Measurements from ENCODE around the gene USP47.

The USP47 gene

GRCh38 chr11:11841723-11842420 lies at the start of gene USP47:
TSS of gene USP47 (plus strand) at chr11:11841972. CDS start at chr11:11842186, 214 bp downstream.
- DNase-seq (ENCODE audit: low spot score), result peak; percentile 89

- no peak for DNase-seq (ENCODE audit: low spot score)
These were observed 48.7 kb upstream of the USP47 start for GRCh38 chr11:11793073-11793472.

GRCh38 chr11:11798586-11799438 lies 43.0 kb upstream of the USP47 start:
- peak; percentile 80 for DNase-seq (ENCODE audit: low spot score)

DNA sequence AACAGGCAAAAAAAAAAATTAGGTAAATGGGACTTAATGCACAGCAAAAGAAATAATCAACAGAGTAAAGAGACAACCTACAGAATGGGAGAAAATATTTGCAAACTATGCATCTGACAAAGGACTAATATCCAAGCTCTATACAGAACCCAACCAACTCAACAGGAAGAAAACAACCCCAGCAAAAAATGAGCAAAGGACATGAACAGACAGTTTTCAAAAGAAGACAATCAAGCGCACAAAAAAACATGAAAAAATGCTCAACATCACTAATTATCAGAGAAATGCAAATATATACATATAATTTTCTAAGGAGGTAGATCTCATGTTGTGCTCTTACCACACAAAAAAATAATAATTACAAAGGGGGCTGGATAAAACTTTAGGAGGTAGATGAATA lies 36.5 kb upstream of the USP47 start:
- no peak for DNase-seq (ENCODE audit: low spot score)

DNA sequence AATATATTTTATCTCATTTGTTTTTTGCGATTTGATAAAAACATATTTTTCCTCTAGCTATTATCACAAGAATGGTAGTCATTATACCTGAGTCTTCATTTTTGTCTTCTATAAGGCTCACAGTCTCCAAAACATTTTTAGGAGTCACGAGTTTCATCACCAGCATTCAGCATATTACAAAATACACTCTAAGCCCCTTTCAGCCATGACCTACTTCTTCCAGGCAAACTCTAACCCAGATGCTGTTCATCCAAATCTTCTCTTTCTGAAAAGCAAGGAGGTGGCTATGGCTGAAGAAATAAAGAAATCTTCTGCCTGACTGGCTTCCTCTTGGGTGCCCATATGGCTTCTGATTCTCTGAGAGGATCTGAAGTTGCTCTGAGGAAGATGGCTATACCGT lies 35.7 kb upstream of the USP47 start:
- DNase-seq (ENCODE audit: low spot score), result no peak

DNA sequence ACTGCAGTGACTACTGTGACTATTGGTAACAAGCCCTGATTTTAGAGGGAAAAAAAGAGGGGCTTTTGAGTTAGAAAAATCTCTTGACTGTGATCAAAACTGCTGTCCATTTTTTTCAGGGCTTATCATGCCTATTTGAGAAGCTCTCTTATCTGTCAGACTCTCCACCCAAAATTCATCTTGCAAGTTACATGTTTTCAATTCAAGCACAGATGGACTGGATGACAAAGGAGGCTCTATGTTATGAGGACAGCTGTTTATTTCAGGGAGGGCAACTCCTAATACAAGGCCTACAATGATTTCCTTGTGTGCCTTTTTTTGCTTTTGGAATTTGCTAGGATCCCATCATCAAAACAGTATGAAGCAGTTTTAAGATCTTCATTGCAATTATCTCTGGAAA lies 35.2 kb upstream of the USP47 start:
- no peak for DNase-seq (ENCODE audit: low spot score)

GRCh38 chr11:11807811-11808782 lies 33.7 kb upstream of the USP47 start:
- no peak for DNase-seq (ENCODE audit: low spot score)

DNA sequence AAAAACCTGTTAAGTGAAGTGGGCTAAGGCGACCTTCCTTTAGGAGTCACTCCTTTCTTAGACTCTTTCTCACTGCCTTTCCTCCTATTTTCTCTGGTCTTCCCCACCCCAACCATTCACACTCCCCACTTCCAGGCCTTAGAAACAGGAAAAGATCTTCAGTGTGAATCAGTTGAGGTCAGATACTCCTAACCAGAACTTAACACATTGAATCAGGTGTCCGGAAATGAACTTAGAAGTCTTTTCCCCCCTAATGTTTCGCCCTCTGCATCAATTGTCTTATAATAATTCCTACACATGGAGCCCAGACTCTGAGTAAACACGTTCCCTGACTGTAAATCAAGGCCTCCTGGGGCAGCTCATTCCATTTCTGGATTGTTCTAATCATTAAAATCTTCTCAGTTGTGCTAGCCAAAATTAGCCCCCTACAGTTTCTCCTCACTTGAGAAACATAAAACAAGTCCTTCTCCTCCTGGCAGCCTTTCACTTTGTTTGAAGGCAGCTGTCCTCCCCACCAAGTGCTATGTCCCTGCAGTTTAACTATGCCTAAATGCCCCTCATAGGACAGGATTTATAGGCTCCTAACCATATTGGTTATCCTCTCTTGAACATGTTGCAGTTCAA lies 32.7 kb upstream of the USP47 start:
- DNase-seq (ENCODE audit: low spot score), result no peak

DNA sequence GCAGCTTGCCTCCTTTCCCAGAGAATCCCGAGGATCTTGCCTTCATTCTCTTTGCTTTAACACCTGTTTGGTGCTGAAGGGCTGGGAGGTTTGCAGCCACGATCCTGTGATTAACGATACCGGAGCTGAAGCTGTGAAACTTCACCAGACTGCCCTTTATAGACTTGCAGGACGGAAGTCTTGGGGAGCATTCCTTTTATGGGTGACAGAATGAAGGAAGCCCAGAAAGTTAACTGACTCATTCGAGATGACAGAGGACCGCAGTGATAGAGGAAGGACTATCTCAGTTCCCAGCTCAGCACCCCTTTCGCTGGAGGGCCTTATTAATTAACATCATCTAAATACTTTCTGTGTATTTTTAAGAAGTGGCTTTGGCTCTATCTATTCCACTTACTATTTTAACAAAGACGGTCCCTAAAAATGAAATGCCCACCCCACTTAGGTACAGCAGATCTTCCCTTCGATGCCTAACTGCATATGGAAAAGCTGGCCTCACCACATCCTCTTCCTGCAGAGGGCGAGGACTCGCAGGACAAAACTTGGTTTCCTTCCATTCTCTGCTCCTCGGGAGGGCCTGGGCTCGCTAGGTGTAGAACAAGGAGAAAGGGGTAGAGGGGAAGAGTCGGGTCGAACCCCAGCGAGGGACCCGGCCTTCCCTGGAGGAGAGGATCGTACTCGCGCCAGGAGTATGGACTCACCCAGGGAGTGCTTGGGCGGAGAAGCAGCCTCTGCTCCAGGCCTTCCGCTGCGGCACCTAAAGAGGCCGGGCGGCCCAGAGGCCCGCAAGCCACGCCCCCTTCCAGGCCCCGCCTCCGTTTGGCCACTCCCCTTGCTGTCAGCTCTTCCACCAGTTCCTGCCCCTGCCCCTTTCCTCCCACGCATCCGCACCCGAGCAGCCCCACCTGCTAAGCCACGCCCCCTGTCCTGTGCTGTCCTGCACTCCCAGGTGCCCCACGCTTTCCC lies 30.7 kb upstream of the USP47 start:
- DNase-seq (ENCODE audit: low spot score), result no peak

DNA sequence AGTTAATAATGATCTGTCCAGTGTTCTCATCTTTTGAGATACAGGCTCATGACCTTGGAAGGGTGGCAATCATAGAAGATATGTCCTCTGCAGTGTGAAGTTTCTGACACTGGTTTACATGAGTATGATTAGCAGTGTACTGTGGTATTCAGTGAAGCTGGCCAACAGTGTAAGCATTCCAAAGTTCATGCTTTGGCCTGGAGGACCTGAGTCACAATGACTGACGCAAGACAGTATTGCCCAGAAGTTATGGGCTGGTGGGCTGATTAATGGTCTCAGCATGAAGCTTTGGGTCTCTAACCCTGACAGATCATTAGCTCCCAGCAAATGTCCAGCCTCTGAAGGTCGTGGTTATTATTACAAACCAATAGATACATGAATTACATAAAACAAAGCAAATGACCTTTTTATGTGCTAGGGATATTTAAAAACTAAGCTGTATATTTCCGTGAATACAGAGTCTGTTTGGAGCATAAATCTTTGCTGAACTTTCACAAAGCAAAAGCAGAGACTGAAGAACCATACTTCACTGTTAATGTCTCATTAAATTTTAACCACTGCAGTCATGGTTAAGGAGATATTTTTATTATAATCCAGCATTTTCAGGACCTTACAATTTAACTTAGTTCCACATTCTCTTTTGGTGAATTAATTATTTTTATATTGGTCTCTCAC lies 28.3 kb upstream of the USP47 start:
- DNase-seq (ENCODE audit: low spot score), result peak; percentile 95

- DNase-seq (ENCODE audit: low spot score), result peak; percentile 13
These were observed 26.9 kb upstream of the USP47 start for GRCh38 chr11:11814614-11815452.

- no peak for DNase-seq (ENCODE audit: low spot score)
These were observed 25.1 kb upstream of the USP47 start for GRCh38 chr11:11816511-11817314.

- DNase-seq (ENCODE audit: low spot score), result no peak
These were observed 23.8 kb upstream of the USP47 start for GRCh38 chr11:11817957-11818356.

- DNase-seq (ENCODE audit: low spot score), result no peak
These were observed 23.1 kb upstream of the USP47 start for GRCh38 chr11:11818529-11819121.

DNA sequence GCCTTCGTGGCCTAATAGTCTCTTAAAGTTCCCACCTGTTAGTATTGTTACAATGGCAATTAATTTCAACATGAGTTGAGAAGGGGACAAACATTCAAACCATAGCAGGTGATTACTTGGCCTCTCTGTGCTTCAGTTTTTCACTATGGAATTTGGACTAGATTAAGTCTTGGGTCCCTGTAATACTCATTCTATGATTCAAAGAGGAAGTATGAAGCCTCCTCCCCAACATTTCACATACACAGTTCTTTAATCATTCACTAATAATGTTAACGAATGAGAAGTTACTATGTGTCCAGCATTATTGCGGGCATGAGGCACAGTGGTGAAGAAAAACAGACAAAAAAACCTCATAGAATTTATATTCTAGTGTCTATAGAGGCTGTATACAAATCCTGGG lies 19.9 kb upstream of the USP47 start:
- peak; percentile 86 for DNase-seq (ENCODE audit: low spot score)

- no peak for DNase-seq (ENCODE audit: low spot score)
These were observed 18.8 kb upstream of the USP47 start for GRCh38 chr11:11822946-11823345.

GRCh38 chr11:11826260-11826659 lies 15.5 kb upstream of the USP47 start:
- DNase-seq (ENCODE audit: low spot score), result no peak

- DNase-seq (ENCODE audit: low spot score), result no peak
These were observed 14.5 kb upstream of the USP47 start for GRCh38 chr11:11827272-11827671.
